Measurements from ENCODE around the gene KMT2B. TPM values are rescaled to one million over a fixed set of nuclear protein-coding genes. Genes with fewer than 3 reads are reported as not detected.

KMT2B gene
- total and polyA plus RNA-seq, 2 of the 8 experiments (the other 6 are each of a cell fraction or from before 2014, with no cell fraction given) = 26.7 to 38.6 TPM

- no peak for TF ChIP-seq CHD7 (IDR thresholded peaks at IDR 0.05; ENCODE audit: insufficient replicate concordance, low read length)
- no peak for TF ChIP-seq JUND (IDR thresholded peaks at IDR 0.05; ENCODE audit: low read length)
- TF ChIP-seq HDAC2 (IDR thresholded peaks at IDR 0.05; ENCODE audit: borderline replicate concordance in 1 of 2, low read depth in 2 of 2, low read length in 2 of 2) = no peak
- TF ChIP-seq EGR1 (IDR thresholded peaks at IDR 0.05; ENCODE audit: borderline replicate concordance, low read depth, low read length) = no peak
- no peak for TF ChIP-seq SIX5 (IDR thresholded peaks at IDR 0.05; ENCODE audit: low read depth, low read length)
- no peak for TF ChIP-seq JUN (IDR thresholded peaks at IDR 0.05; ENCODE audit: low read depth, low read length)
Measured at GRCh38 chr19:35777961-35778360, 60.2 kb downstream of the KMT2B start (continued).

Data from H1 (cell line).